GM12878 (cell line): ENCODE data around the gene CLIP2. TPM values are rescaled to one million over a fixed set of nuclear protein-coding genes. Genes with fewer than 3 reads are reported as not detected.

Source experiments
- ATAC-seq: fragments of 200-7000 bp; cut with Tn5 transposase; 3 replicates; pipeline ENCODE4 v1.9.1; 2020; ENCODE audit warnings: mild to moderate bottlenecking, moderate library complexity
- BruUV-seq: library from RNA; stranded (reverse); fragments of 400-500 nt; replicated peaks from 2 replicates; lab custom pipeline; 2021; lab: Mats Ljungman, UMichigan
- CTCF ChIA-PET: fragments of 300-600 bp; sonication (Branson Sonifier 250); formaldehyde crosslinking; extraction: SDS; loops from one replicate; lab custom pipeline; 2021; ENCODE audit warnings: inconsistent platforms; lab: Yijun Ruan, JAX
- POLR2A ChIA-PET: fragments of 350-600 bp; formaldehyde crosslinking; extraction: SDS; loops from one replicate; lab custom pipeline; 2021; ENCODE audit warnings: inconsistent platforms; lab: Charles Lee
- RAD21 ChIA-PET: fragments of 300-600 bp; sonication (Branson Sonifier 250); formaldehyde crosslinking; loops from one replicate; lab custom pipeline; 2023; ENCODE audit warnings: antibody characterized with exemption; ENCODE audit not compliant: unreplicated experiment; lab: Charles Lee
- SMC1A ChIA-PET: fragments of 300-600 bp; sonication (Branson Sonifier 250); formaldehyde crosslinking; loops from one replicate; lab custom pipeline; 2023; ENCODE audit not compliant: unreplicated experiment, uncharacterized antibody; lab: Charles Lee
- DNase-seq: peaks from one replicate; pipeline ENCODE4 v3.0.0-alpha.2; 2011; ENCODE audit warnings: low read depth, low spot score
- FAIRE-seq: peaks from 3 replicates; lab custom pipeline; 2011; peaks lifted over from hg19 to GRCh38; lab: Jason Lieb, UNC
- H2AFZ ChIP-seq: 2 replicates; pipeline ENCODE4 v1.6.0; 2011; ENCODE audit warnings: low read depth, low read length, control low read depth; ENCODE audit not compliant: control insufficient read depth
- H3K27ac ChIP-seq: 2 replicates; pipeline ENCODE4 v1.5.1; 2011; ENCODE audit warnings: control low read depth; ENCODE audit not compliant: control insufficient read depth, insufficient read depth
- H3K27me3 ChIP-seq, 2 experiments: replicated peaks in 1 of 2; 2 replicates each; pipeline versions ENCODE4 v1.6.0 to v1.6.1; 2011; ENCODE audit warnings: low read length in 1 of 2; ENCODE audit not compliant: control insufficient read depth in 2 of 2, insufficient read depth in 2 of 2
- H3K36me3 ChIP-seq, 2 experiments: 2 replicates each; pipeline ENCODE4 v1.5.1; 2011; ENCODE audit warnings: low read length in 1 of 2; ENCODE audit not compliant: control insufficient read depth in 2 of 2, insufficient read depth in 2 of 2
- H3K4me1 ChIP-seq: 2 replicates; pipeline ENCODE4 v1.6.1; 2011; ENCODE audit warnings: mild to moderate bottlenecking, low read length, moderate library complexity, mixed read lengths; ENCODE audit not compliant: control insufficient read depth, insufficient read depth
- H3K4me2 ChIP-seq: 2 replicates; pipeline ENCODE4 v1.6.0; 2011; ENCODE audit warnings: control low read depth; ENCODE audit not compliant: control insufficient read depth, insufficient read depth
- H3K4me3 ChIP-seq: fragments of 200-600 bp; sonication (generic); 2 replicates; pipeline ENCODE4 v1.5.1; 2016
- H3K79me2 ChIP-seq: 2 replicates; pipeline ENCODE4 v1.6.0; 2011; ENCODE audit warnings: low read length; ENCODE audit not compliant: control insufficient read depth, insufficient read depth
- H3K9ac ChIP-seq: 2 replicates; pipeline ENCODE4 v1.8.0; 2011; ENCODE audit warnings: low read length, control low read depth, mixed read lengths; ENCODE audit not compliant: control insufficient read depth, insufficient read depth
- H3K9me3 ChIP-seq: replicated peaks from 3 replicates; pipeline ENCODE4 v1.5.1; 2011; ENCODE audit warnings: mild to moderate bottlenecking, low read length; ENCODE audit not compliant: control insufficient read depth, insufficient read depth
- H4K20me1 ChIP-seq: 2 replicates; pipeline ENCODE4 v1.6.0; 2011; ENCODE audit not compliant: control insufficient read depth, insufficient read depth
- WGBS: methylation state at CpG from one replicate; pipeline ENCODE4 v1.1.6; 2016; ENCODE audit warnings: low lambda C conversion rate; ENCODE audit not compliant: insufficient replicate concordance, insufficient coverage; ENCODE audit errors: missing lambda C conversion rate; 5-methylcytosine and 5-hydroxymethylcytosine counted together
- in situ Hi-C: fragments of 300-500 bp; cut with MboI; formaldehyde crosslinking; loops from 9 replicates; pipeline ENCODE4 v1.14.3; 2018; ENCODE audit warnings: mixed read lengths
- intact Hi-C: fragments of 100-400 bp; cut with micrococcal nuclease; formaldehyde crosslinking; loops from one replicate; pipeline ENCODE4 v1.14.2; 2022; ENCODE audit not compliant: unreplicated experiment
- polyA plus RNA-seq, 11 experiments: library from polyadenylated mRNA; depleted of rRNA in 4 of 11; unstranded in 6 of 11; stranded (reverse) in 5 of 11; fragments of >200 nt; fragmentation: Nextera tagmentation in 4 of 11; fragmentation: Illumina TruSeq in 1 of 11; extraction: Ambion mirVana in 4 of 11; extraction: Trizol in 1 of 11; gene quantifications; 1 replicate in 1 of 11; 2 replicates in 10 of 11; pipeline versions ENCODE4 v1.2.1 to v1.2.3, GENCODE V29; 2011 to 2016; ENCODE audit warnings: inconsistent platforms in 2 of 11, missing spikeins in 2 of 11, low read depth in 1 of 11
- total RNA-seq, 4 experiments: library from RNA; depleted of rRNA in 3 of 4; stranded (reverse); fragments of >200 nt in 3 of 4; fragmentation: Illumina TruSeq in 1 of 4; extraction: Trizol in 1 of 4; gene quantifications; 2 replicates each; pipeline versions ENCODE4 v1.2.1 to v1.2.3, GENCODE V29; 2013 to 2021
- TF ChIP-seq, protein P1 (sequence below): fragments of 450-650 bp; formaldehyde crosslinking; IDR thresholded peaks from 2 replicates; pipeline ENCODE4 v1.5.0; 2022; ENCODE audit warnings: mild to moderate bottlenecking, missing genetic modification characterization
- TF ChIP-seq, protein P2 (sequence below), 3 experiments: IDR thresholded peaks in 2 of 3; conservative IDR thresholded peaks in 1 of 3; 2 replicates each; pipeline ENCODE4 v1.5.1; 2011; ENCODE audit warnings: low read depth in 3 of 3, low read length in 3 of 3, mild to moderate bottlenecking in 3 of 3, control low read depth in 2 of 3, moderate library complexity in 2 of 3, inconsistent platforms in 1 of 3, mixed read lengths in 1 of 3; ENCODE audit not compliant: control insufficient read depth in 2 of 3, insufficient read depth in 1 of 3; ENCODE audit errors: extremely low read depth in 1 of 3

Gene CLIP2
- total and polyA plus RNA-seq, 10 of the 15 experiments (the other 5 are each of a cell fraction or from before 2014, with no cell fraction given) = 0.26 to 56.3 (median 21.0) TPM

DNA sequence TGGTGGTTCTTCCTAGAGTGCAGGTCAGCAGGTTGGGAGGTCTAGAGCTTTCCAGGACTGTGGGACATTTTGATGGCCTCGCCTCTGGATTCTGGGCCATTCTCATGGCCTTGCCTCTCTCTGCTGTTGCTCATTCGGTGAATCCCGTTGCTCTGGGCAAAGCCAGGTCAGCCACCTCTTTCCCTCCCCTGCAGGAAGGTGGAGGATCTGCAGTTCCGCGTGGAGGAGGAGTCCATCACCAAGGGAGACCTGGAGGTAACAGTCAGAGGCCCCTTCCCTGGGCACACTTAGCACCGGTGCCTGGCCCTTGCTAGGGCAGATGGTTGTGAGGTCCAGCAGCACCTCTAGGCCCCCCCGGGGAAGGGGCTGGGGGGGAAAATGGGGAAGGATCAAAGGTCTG lies 74.9 kb downstream of the CLIP2 start:
- H3K4me2 ChIP-seq = no peak overlapping the region
- POLR2A ChIA-PET = no interaction called here
- RAD21 ChIA-PET = interaction anchor here (1.0 kb wide), 1 partner anchor 77 kb away, joined by 3 read pairs; no protein-coding TSS in a partner anchor
- H3K79me2 ChIP-seq = no peaks in the 10 kb centered on the region
- no peaks in the 10 kb centered on the region for H4K20me1 ChIP-seq
- FAIRE-seq (no peak), ATAC-seq (peak; percentile 28; the same call in 1 of the 3 replicates), DNase-seq (no peak)
- TF ChIP-seq, protein P1, sequence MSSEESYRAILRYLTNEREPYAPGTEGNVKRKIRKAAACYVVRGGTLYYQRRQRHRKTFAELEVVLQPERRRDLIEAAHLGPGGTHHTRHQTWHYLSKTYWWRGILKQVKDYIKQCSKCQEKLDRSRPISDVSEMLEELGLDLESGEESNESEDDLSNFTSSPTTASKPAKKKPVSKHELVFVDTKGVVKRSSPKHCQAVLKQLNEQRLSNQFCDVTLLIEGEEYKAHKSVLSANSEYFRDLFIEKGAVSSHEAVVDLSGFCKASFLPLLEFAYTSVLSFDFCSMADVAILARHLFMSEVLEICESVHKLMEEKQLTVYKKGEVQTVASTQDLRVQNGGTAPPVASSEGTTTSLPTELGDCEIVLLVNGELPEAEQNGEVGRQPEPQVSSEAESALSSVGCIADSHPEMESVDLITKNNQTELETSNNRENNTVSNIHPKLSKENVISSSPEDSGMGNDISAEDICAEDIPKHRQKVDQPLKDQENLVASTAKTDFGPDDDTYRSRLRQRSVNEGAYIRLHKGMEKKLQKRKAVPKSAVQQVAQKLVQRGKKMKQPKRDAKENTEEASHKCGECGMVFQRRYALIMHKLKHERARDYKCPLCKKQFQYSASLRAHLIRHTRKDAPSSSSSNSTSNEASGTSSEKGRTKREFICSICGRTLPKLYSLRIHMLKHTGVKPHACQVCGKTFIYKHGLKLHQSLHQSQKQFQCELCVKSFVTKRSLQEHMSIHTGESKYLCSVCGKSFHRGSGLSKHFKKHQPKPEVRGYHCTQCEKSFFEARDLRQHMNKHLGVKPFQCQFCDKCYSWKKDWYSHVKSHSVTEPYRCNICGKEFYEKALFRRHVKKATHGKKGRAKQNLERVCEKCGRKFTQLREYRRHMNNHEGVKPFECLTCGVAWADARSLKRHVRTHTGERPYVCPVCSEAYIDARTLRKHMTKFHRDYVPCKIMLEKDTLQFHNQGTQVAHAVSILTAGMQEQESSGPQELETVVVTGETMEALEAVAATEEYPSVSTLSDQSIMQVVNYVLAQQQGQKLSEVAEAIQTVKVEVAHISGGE (CRISPR knock-in tag) = no peak
- TF ChIP-seq, protein P2, sequence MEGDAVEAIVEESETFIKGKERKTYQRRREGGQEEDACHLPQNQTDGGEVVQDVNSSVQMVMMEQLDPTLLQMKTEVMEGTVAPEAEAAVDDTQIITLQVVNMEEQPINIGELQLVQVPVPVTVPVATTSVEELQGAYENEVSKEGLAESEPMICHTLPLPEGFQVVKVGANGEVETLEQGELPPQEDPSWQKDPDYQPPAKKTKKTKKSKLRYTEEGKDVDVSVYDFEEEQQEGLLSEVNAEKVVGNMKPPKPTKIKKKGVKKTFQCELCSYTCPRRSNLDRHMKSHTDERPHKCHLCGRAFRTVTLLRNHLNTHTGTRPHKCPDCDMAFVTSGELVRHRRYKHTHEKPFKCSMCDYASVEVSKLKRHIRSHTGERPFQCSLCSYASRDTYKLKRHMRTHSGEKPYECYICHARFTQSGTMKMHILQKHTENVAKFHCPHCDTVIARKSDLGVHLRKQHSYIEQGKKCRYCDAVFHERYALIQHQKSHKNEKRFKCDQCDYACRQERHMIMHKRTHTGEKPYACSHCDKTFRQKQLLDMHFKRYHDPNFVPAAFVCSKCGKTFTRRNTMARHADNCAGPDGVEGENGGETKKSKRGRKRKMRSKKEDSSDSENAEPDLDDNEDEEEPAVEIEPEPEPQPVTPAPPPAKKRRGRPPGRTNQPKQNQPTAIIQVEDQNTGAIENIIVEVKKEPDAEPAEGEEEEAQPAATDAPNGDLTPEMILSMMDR (IDR thresholded peaks at IDR 0.05 in 2 of 3, conservative IDR thresholded peaks at IDR 0.05 in 1 of 3; ENCODE audit: control insufficient read depth in 2 of 3, extremely low read depth in 1 of 3, insufficient read depth in 1 of 3, low read depth in 3 of 3, low read length in 3 of 3) = peak in 2 of 3 experiments; percentile 14 to 23; a peak in 1 of 6 replicates
- no peak overlapping the region for H3K9ac ChIP-seq
- H2AFZ ChIP-seq = no peak overlapping the region
- no peaks in the 10 kb centered on the region for H3K9me3 ChIP-seq
- SMC1A ChIA-PET = no interaction called here
- in situ Hi-C loops = no loop called here
- H3K4me1 ChIP-seq = no peaks in the 10 kb centered on the region
- no peak overlapping the region for H3K4me3 ChIP-seq
- WGBS = 99% methylated on average over 7 of the region's 7 CpGs
- no TSS peak for BruUV-seq
- CTCF ChIA-PET = interaction anchor here (1.7 kb wide), 1 partner anchor 158 kb away, joined by 6 read pairs; no protein-coding TSS in a partner anchor
- H3K27ac ChIP-seq = no peak overlapping the region
- intact Hi-C loops = loop anchor here (10.0 kb wide), 1 partner anchor 59 kb away; no protein-coding TSS in a partner anchor
- no peaks in the 10 kb centered on the region for H3K27me3 ChIP-seq
- H3K36me3 ChIP-seq = peaks cover 16 to 27% of the 10 kb centered on the region in 2 experiments; a peak in 3 of 4 replicates
